Measurements from ENCODE around the gene PLCH1.

- no peak for TF ChIP-seq CTCF (conservative IDR thresholded peaks at IDR 0.05; ENCODE audit: low read depth in 2 of 2)
- no peak for TF ChIP-seq NANOG (IDR thresholded peaks at IDR 0.05; ENCODE audit: borderline replicate concordance)
- no peak for TF ChIP-seq POLR2AphosphoS5 (IDR thresholded peaks at IDR 0.05; ENCODE audit: low read depth)
- TF ChIP-seq EZH2 (IDR thresholded peaks at IDR 0.05; ENCODE audit: low read depth, unreplicated experiment) = no peak
- no peak for TF ChIP-seq REST (IDR thresholded peaks at IDR 0.05; ENCODE audit: unreplicated experiment)
- no peak for TF ChIP-seq EZH2phosphoT487 (IDR thresholded peaks at IDR 0.05; ENCODE audit: unreplicated experiment)
- TF ChIP-seq STAT1 (IDR thresholded peaks at IDR 0.05; ENCODE audit: unreplicated experiment) = no peak
These were observed 302.8 kb downstream of the PLCH1 start for GRCh38 chr3:155442072-155442471.
